ENCODE data around the gene LAMTOR5. TPM values are rescaled to one million over a fixed set of nuclear protein-coding genes. Genes with fewer than 3 reads are reported as not detected.
"Not testable (repeated sequence)": the region's sequence is repeated elsewhere in the genome, so short reads cannot be mapped to it uniquely, and the experiment has no call there.

LAMTOR5 gene
- total RNA-seq, 2 donors from 2014 or later: 104 to 132 TPM

DNA sequence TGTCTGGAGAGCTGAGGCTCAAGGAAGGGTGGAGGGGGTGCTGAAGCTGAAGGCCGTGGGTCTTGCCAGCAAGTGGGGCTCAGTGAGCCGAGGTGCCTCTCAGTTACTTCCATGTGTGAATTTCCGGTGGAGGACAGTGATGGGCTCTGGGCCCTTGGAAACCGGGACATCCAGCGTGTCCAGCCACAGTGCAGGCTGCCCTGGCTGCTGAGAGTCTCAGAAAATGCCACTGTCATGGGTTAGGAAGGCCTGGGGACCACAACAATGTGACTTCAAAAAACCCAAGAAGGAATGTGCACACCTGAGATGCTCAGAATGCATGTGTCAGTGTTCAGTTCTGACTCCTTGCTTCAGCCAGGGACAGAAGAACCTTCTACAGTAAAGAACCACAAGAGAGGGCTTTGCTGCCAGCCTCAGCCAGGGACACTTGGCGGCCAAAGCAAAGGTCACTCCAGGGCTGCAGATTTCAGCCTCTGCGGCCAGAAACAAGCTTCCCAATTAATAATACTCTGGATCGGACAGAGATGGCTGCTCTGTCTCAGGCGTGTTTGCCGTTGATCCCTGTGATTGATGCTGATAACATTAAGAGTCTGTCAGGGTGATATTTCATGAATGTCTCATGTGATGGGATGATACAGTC is 12.6 kb upstream of the LAMTOR5 start:
- TF ChIP-seq, protein P1, sequence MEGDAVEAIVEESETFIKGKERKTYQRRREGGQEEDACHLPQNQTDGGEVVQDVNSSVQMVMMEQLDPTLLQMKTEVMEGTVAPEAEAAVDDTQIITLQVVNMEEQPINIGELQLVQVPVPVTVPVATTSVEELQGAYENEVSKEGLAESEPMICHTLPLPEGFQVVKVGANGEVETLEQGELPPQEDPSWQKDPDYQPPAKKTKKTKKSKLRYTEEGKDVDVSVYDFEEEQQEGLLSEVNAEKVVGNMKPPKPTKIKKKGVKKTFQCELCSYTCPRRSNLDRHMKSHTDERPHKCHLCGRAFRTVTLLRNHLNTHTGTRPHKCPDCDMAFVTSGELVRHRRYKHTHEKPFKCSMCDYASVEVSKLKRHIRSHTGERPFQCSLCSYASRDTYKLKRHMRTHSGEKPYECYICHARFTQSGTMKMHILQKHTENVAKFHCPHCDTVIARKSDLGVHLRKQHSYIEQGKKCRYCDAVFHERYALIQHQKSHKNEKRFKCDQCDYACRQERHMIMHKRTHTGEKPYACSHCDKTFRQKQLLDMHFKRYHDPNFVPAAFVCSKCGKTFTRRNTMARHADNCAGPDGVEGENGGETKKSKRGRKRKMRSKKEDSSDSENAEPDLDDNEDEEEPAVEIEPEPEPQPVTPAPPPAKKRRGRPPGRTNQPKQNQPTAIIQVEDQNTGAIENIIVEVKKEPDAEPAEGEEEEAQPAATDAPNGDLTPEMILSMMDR (conservative IDR thresholded peaks at IDR 0.05): no peak
- H3K9me3 ChIP-seq (ENCODE audit: control insufficient read depth, low read length): peaks cover 14% of the 10 kb centered on the region
- Mint-ChIP-seq H3K4me3 (no peak overlapping the region), H3K9me3 (peaks cover 9% of the 10 kb centered on the region), H3K4me1 (peaks cover 7% of the 10 kb centered on the region), H3K27me3 (ENCODE audit: insufficient read depth) (no peaks in the 10 kb centered on the region), H3K36me3 (ENCODE audit: low read depth) (peaks cover 2% of the 10 kb centered on the region), H3K27ac (no peak overlapping the region)
- no peak overlapping the region for H3K9ac ChIP-seq (ENCODE audit: extremely low read depth, low read length, poor library complexity, severe bottlenecking)
- H3K36me3 ChIP-seq (ENCODE audit: control insufficient read depth, insufficient read depth, low read length): no peaks in the 10 kb centered on the region
- H3K27ac ChIP-seq (ENCODE audit: low read depth, low read length): no peak overlapping the region
- H3K27me3 ChIP-seq (ENCODE audit: control insufficient read depth, insufficient read depth, low read length, poor library complexity, severe bottlenecking): no peaks in the 10 kb centered on the region
- 93 to 95% methylated on average over 9 to 10 of the region's 10 CpGs for WGBS, 2 experiments (ENCODE audit: insufficient coverage in 1 of 2, insufficient read length in 1 of 2)
- H3K4me1 ChIP-seq (ENCODE audit: control insufficient read depth, insufficient read depth, low read length): no peaks in the 10 kb centered on the region
- DNase-seq: no peak
- H3K4me3 ChIP-seq (ENCODE audit: low read length): no peak overlapping the region

DNA sequence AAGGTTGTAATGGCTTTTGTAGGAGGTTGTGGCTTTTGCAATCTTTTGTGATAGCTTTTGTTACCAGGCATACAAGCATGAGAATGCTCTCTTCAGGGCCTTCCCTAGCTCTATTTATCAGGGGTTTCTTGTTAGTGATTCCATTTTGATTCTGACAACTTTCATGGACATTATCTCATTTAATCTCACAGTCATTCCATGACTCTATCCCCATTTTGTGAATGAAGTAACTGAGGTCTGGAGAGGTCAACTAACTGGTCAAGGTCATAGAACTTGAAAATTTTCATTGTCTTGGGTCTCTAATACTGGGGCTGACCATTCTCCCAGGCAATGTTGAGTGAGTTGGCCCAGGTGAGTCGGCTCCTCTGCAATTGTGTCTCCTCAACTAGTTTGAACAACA is 11.2 kb upstream of the LAMTOR5 start:
- Histone ChIP-seq H3K4me1 (ENCODE audit: control insufficient read depth, insufficient read depth, low read length) (no peaks in the 10 kb centered on the region), H3K36me3 (ENCODE audit: control insufficient read depth, insufficient read depth, low read length) (no peaks in the 10 kb centered on the region), H3K27me3 (ENCODE audit: control insufficient read depth, insufficient read depth, low read length, poor library complexity, severe bottlenecking) (no peaks in the 10 kb centered on the region), H3K9me3 (ENCODE audit: control insufficient read depth, low read length) (peaks cover 14% of the 10 kb centered on the region), H3K9ac (ENCODE audit: extremely low read depth, low read length, poor library complexity, severe bottlenecking) (no peak overlapping the region), H3K4me3 (ENCODE audit: low read length) (no peak overlapping the region), H3K27ac (ENCODE audit: low read depth, low read length) (no peak overlapping the region)
- WGBS, 2 experiments (ENCODE audit: insufficient coverage in 1 of 2, insufficient read length in 1 of 2): 93 to 100% methylated on average over 1 of the region's 1 CpG
- peaks cover 9% of the 10 kb centered on the region for H3K9me3 Mint-ChIP-seq
- TF ChIP-seq, protein P1 (conservative IDR thresholded peaks at IDR 0.05): no peak
- no peak overlapping the region for H3K4me3 Mint-ChIP-seq
- H3K27me3 Mint-ChIP-seq (ENCODE audit: insufficient read depth): no peaks in the 10 kb centered on the region
- no peak overlapping the region for H3K27ac Mint-ChIP-seq
- H3K4me1 Mint-ChIP-seq: peaks cover 13% of the 10 kb centered on the region
- no peak for DNase-seq
- H3K36me3 Mint-ChIP-seq (ENCODE audit: low read depth): peaks cover 2% of the 10 kb centered on the region

DNA sequence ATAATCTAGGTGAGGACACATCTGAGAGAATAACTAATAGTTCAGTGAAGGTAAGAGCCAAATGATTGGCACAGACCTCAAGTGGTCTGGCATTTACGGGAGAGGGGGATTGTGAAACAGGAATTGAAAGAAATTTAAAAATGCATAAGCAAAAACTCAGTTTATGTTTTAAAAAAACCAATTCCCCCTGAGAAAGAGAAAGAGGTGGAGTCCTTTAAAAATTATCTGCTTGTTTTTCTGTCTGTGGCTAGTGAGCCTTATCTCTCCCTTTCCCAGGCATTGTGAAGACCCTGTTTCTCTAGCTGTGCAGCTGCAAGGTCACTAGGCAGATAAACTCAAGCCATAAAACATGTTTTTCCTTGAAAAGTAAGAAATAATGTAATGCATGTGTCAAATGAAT is 5.6 kb upstream of the LAMTOR5 start:
- not testable (repeated sequence) for H3K4me3 ChIP-seq (ENCODE audit: low read length); H3K27ac ChIP-seq (ENCODE audit: low read depth, low read length); H3K9me3 ChIP-seq (ENCODE audit: control insufficient read depth, low read length); H3K27ac Mint-ChIP-seq; H3K27me3 ChIP-seq (ENCODE audit: control insufficient read depth, insufficient read depth, low read length, poor library complexity, severe bottlenecking); DNase-seq; H3K36me3 ChIP-seq (ENCODE audit: control insufficient read depth, insufficient read depth, low read length); H3K27me3 Mint-ChIP-seq (ENCODE audit: insufficient read depth); H3K36me3 Mint-ChIP-seq (ENCODE audit: low read depth); H3K9me3 Mint-ChIP-seq; H3K4me3 Mint-ChIP-seq; H3K4me1 ChIP-seq (ENCODE audit: control insufficient read depth, insufficient read depth, low read length); H3K9ac ChIP-seq (ENCODE audit: extremely low read depth, low read length, poor library complexity, severe bottlenecking)
- 80 to 100% methylated on average over 1 of the region's 1 CpG for WGBS, 2 experiments (ENCODE audit: insufficient coverage in 1 of 2, insufficient read length in 1 of 2)
- peaks cover 22% of the 10 kb centered on the region for H3K4me1 Mint-ChIP-seq

DNA sequence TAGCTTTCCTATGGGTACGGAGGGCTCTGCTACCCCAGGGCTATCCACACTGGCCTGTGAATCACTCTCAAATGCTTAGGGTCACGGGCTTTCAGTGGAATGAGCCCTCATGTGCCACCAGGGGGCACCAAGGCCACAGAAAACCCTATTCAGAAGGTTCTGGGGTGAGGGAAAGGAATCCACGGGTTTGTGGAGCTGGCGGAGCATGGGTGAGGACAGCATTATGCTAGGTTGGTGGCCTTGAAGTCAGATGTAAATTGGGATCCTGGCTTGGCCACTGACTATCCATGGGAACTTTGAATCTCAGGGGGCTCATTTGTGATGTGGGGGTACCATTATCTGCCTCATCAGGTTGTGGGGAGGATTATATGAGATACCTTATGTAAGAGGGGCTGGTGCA is 5.1 kb upstream of the LAMTOR5 start:
- peak overlapping the region; percentile 19 for H3K27ac Mint-ChIP-seq

More for the DNA sequence above, 5.1 kb upstream of the LAMTOR5 start:
- H3K36me3 ChIP-seq (ENCODE audit: control insufficient read depth, insufficient read depth, low read length): no peaks in the 10 kb centered on the region
- no peaks in the 10 kb centered on the region for H3K9me3 Mint-ChIP-seq
- H3K36me3 Mint-ChIP-seq (ENCODE audit: low read depth): no peaks in the 10 kb centered on the region
- peak; percentile 95 for DNase-seq
- WGBS, 2 experiments (ENCODE audit: insufficient coverage in 1 of 2, insufficient read length in 1 of 2): 44 to 57% methylated on average over 2 to 4 of the region's 4 CpGs
- H3K27ac ChIP-seq (ENCODE audit: low read depth, low read length): no peak overlapping the region
- no peak overlapping the region for H3K4me3 Mint-ChIP-seq
- TF ChIP-seq, protein P1 (conservative IDR thresholded peaks at IDR 0.05): peak; percentile 95
- H3K4me3 ChIP-seq (ENCODE audit: low read length): no peak overlapping the region
- no peaks in the 10 kb centered on the region for H3K9me3 ChIP-seq (ENCODE audit: control insufficient read depth, low read length)
- H3K9ac ChIP-seq (ENCODE audit: extremely low read depth, low read length, poor library complexity, severe bottlenecking): no peak overlapping the region
- peaks cover 22% of the 10 kb centered on the region for H3K4me1 Mint-ChIP-seq
- H3K4me1 ChIP-seq (ENCODE audit: control insufficient read depth, insufficient read depth, low read length): peaks cover 4% of the 10 kb centered on the region
- H3K27me3 Mint-ChIP-seq (ENCODE audit: insufficient read depth): no peaks in the 10 kb centered on the region
- H3K27me3 ChIP-seq (ENCODE audit: control insufficient read depth, insufficient read depth, low read length, poor library complexity, severe bottlenecking): no peaks in the 10 kb centered on the region

Data from endodermal cell (in vitro differentiated cells).